NB4 (cell line): Measurements from ENCODE around the gene PERCC1.
A peak's percentile ranks its signal among the peaks of the same experiment; 100 is the strongest.

Experiments
- DNase-seq: peaks from one replicate; pipeline ENCODE4 v3.0.0; 2010; ENCODE audit warnings: low read depth
- H3K4me3 ChIP-seq: one replicate; pipeline ENCODE4 v1.5.1; 2011; ENCODE audit warnings: mild to moderate bottlenecking, low read depth, low read length, moderate library complexity
- CTCF ChIP-seq: IDR thresholded peaks from one replicate; pipeline ENCODE4 v1.5.1; 2012; ENCODE audit warnings: low read depth, low read length
- MAX ChIP-seq: IDR thresholded peaks from 2 replicates; pipeline ENCODE4 v1.6.1; 2011; ENCODE audit warnings: low read depth, low read length
- MYC ChIP-seq: IDR thresholded peaks from 2 replicates; pipeline ENCODE4 v1.6.1; 2011; ENCODE audit warnings: low read depth, low read length
- POLR2A ChIP-seq: IDR thresholded peaks from 2 replicates; pipeline ENCODE4 v1.6.1; 2011; ENCODE audit warnings: mild to moderate bottlenecking; ENCODE audit not compliant: insufficient read length; ENCODE audit errors: extremely low read depth

Gene PERCC1

DNA sequence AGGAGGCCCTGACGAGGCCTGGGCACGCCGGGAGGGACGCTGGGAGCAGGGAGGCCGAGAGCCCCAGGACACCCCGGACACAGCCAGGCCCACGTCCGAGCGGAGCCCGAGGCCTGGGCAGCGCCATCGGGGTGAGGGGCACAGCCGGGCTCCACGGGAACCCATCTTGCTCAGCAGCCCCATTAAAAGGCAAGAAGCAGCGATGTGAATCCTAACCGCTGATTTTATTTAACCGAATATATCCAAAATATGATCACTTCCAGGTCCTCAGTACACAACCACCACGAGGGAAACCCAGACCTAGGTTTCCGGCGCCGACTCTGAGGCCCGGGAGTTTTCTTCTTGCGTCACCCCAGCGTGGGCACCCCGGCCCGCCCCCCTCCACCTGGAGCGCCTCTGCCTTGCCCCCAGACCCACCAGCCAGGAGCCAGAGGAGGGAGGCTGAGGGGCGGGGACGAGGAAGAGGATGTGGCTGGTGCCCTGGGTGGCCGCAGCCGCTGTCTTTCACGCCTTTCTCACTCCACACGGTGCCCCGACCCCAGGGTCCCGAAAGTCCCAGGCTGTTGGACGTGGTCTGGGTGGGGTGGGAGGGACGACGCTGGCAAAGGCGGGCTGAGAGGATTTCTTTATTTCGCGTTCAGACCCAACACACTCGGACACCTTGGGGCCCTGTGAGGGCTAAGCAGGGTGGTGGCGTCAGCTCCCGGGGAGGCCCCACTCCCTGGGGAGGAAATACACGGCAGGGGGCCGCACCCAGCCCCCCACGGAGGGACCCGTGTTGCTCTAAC, 14.0 kb downstream of the PERCC1 start:
- H3K4me3 ChIP-seq, result no peak overlapping the region
- peak; percentile 87 for DNase-seq
- TF ChIP-seq CTCF (no peak), POLR2A (peak; percentile 10), MAX (peak; percentile 23; the same call in 1 of the 2 replicates), MYC (peak; percentile 54)

DNA sequence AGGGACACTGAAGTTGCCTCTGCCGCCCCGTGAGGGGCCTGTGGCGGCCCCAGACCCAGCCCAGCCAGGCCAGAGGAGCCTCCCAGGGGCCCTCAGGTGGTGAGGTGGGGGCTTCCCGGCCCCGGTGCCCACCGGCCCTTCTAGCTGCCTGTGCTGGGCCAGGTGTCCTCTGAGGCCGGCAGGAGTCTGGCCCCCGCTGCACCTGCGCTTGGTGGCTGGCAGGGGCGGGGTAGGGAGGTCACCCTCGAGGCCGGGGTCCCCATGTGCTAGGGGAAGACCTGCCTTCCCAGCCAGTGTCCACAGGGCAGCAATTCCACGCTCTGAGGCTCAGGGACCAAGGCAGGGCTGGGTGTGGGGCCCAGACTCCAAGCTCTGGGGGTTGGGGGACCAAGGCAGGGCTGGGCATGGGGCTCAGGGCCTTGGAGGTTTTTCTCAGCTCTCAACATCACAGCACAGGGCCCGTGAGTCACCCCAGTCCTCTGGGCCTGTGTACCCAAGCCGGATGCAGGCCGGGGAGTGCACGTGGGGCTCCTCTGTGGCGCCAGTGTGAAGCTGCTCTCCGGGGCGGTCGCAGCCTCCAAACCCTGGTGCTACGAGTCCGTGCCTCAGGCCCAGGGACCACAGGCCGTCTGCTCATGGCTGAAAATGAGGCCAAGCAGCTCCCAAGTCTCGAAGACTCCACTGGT, 14.8 kb downstream of the PERCC1 start:
- peak; percentile 90 for DNase-seq
- H3K4me3 ChIP-seq, result no peak overlapping the region
- TF ChIP-seq MYC, result peak; percentile 81
- peak; percentile 90 for TF ChIP-seq MAX
- TF ChIP-seq POLR2A, result no peak

- no peak for DNase-seq
- no peak overlapping the region for H3K4me3 ChIP-seq
- TF ChIP-seq CTCF (no peak), MAX (no peak), POLR2A (no peak)
Measured at GRCh38 chr16:1446296-1447080, 15.6 kb downstream of the PERCC1 start.

DNA sequence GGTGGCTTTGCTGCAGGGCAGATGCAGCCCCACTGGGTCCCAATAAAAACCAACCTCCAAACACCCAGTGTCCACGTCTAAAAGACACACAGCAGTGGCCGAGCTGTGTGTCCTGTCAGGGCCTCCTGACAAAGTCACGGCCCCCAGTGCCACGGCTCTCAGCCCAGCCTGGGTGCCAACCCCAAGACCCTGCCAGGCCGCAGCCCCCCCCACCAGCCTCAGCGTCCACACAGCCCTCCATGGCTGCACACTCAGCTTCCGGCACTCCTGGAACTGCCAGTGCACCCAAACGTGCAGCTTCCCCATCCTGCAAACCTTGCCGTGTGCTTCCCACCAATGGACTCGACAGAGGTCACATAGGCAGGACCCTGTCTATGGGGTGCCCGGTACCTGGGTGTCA, 17.1 kb downstream of the PERCC1 start:
- TF ChIP-seq MYC (no peak), CTCF (no peak)
- DNase-seq, result no peak
- no peak overlapping the region for H3K4me3 ChIP-seq

GRCh38 chr16:1448536-1449116, 17.7 kb downstream of the PERCC1 start:
- TF ChIP-seq MYC (no peak), MAX (no peak), CTCF (no peak), POLR2A (no peak)
- no peak overlapping the region for H3K4me3 ChIP-seq
- no peak for DNase-seq

DNA sequence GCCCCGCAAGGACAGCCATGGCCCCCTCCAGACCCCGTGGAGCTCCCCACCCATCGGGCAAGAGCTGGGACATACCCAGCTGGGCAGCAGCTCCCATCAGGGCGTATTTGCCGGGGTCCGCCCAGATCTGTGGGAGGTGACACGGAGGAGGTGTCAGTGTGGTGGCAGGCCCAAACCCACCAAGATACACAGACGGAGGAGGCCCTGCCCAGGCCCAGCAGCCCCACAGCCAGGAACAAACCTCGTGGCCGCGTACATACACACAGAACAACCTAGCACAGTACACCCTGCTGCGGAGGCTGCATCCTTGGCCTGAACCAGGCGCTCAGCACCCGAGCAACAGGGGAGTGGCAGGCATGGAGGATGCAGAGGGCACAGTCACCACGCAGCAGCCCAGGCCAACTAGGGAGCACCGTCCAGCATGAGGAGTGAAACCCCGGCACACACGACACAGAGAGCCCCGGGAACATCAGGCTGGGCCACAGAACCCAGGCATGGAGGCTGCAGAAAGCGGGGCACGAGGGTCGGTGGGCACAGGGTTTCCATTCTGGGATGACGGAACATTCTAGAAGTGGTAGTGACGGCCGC, 18.4 kb downstream of the PERCC1 start:
- TF ChIP-seq POLR2A, result no peak
- TF ChIP-seq MAX, result no peak
- no peak for TF ChIP-seq CTCF
- TF ChIP-seq MYC, result no peak
- H3K4me3 ChIP-seq, result no peak overlapping the region
- DNase-seq, result no peak
